Naive thymus-derived CD4-positive, alpha-beta T cell (primary cell): ENCODE measurements around the gene ADA. TPM values are rescaled to one million over a fixed set of nuclear protein-coding genes. Genes with fewer than 3 reads are reported as not detected.

Source experiments
- ATAC-seq: fragments of 150-1000 bp; cut with Tn5 transposase; 2 replicates; pipeline ENCODE4 v1.10.0; 2021; ENCODE audit warnings: mild to moderate bottlenecking, moderate library complexity
- CTCF ChIA-PET: fragments of 350-600 bp; sonication (Branson Sonifier 250); formaldehyde crosslinking; loops from one replicate; lab custom pipeline; 2021; ENCODE audit warnings: antibody characterized with exemption; lab: Charles Lee
- POLR2A ChIA-PET: fragments of 350-600 bp; sonication (Branson Sonifier 250); formaldehyde crosslinking; loops from one replicate; lab custom pipeline; 2021; ENCODE audit warnings: antibody characterized with exemption, inconsistent platforms; lab: Charles Lee
- DNase-seq, 9 donors: peaks; one replicate each; pipeline versions ENCODE4 v3.0.0 to v3.0.0-alpha.2; 2020 to 2022; ENCODE audit warnings: mixed read lengths in 1 of 9
- H3K27ac ChIP-seq: one replicate; pipeline ENCODE4 v1.7.0; 2013; ENCODE audit warnings: mild to moderate bottlenecking, low read depth, low read length, moderate library complexity
- H3K27me3 ChIP-seq, 2 donors: one replicate each; pipeline ENCODE4 v1.7.0; 2013; ENCODE audit warnings: low read length in 2 of 2, mild to moderate bottlenecking in 2 of 2, moderate library complexity in 2 of 2; ENCODE audit not compliant: control insufficient read depth in 2 of 2, insufficient read depth in 2 of 2
- H3K36me3 ChIP-seq, 3 experiments: 1 replicate in 2 of 3; 2 replicates in 1 of 3; pipeline ENCODE4 v1.7.0; 2013; ENCODE audit warnings: low read length in 3 of 3, mild to moderate bottlenecking in 3 of 3, moderate library complexity in 1 of 3; ENCODE audit not compliant: insufficient read depth in 3 of 3, control insufficient read depth in 2 of 3
- H3K4me1 ChIP-seq, 2 donors: one replicate each; pipeline ENCODE4 v1.7.0; 2013; ENCODE audit warnings: low read length in 2 of 2, mild to moderate bottlenecking in 2 of 2, moderate library complexity in 1 of 2; ENCODE audit not compliant: control insufficient read depth in 2 of 2, insufficient read depth in 2 of 2
- H3K4me3 ChIP-seq: 2 replicates; pipeline ENCODE4 v1.7.0; 2013; ENCODE audit warnings: mild to moderate bottlenecking, low read length
- H3K9me3 ChIP-seq, 3 experiments: 1 replicate in 2 of 3; 2 replicates in 1 of 3; pipeline ENCODE4 v1.7.0; 2013; ENCODE audit warnings: low read length in 3 of 3; ENCODE audit not compliant: control insufficient read depth in 2 of 3
- H3K27ac Mint-ChIP-seq, 9 donors: one replicate each; pipeline ENCODE4 v1.8.0; 2020 to 2022; ENCODE audit warnings: mixed read lengths in 9 of 9, mild to moderate bottlenecking in 8 of 9, moderate library complexity in 5 of 9, inconsistent platforms in 2 of 9
- H3K27me3 Mint-ChIP-seq, 5 donors: one replicate each; pipeline ENCODE4 v1.8.0; 2021 to 2022; ENCODE audit warnings: mixed read lengths in 5 of 5, mild to moderate bottlenecking in 1 of 5
- H3K36me3 Mint-ChIP-seq, 5 donors: one replicate each; pipeline ENCODE4 v1.8.0; 2020 to 2022; ENCODE audit warnings: mixed read lengths in 5 of 5, mild to moderate bottlenecking in 3 of 5, inconsistent platforms in 1 of 5
- H3K4me1 Mint-ChIP-seq, 7 donors: one replicate each; pipeline ENCODE4 v1.8.0; 2020 to 2022; ENCODE audit warnings: mixed read lengths in 7 of 7, mild to moderate bottlenecking in 3 of 7, inconsistent platforms in 1 of 7
- H3K4me3 Mint-ChIP-seq, 10 donors: one replicate each; pipeline ENCODE4 v1.8.0; 2020 to 2022; ENCODE audit warnings: mild to moderate bottlenecking in 10 of 10, mixed read lengths in 10 of 10, moderate library complexity in 6 of 10, inconsistent platforms in 2 of 10
- H3K9me3 Mint-ChIP-seq, 11 donors: one replicate each; pipeline ENCODE4 v1.8.0; 2020 to 2022; ENCODE audit warnings: mixed read lengths in 11 of 11, mild to moderate bottlenecking in 4 of 11, inconsistent platforms in 1 of 11, moderate library complexity in 1 of 11
- intact Hi-C, 2 donors: fragments of 100-400 bp; cut with micrococcal nuclease; formaldehyde crosslinking; loops; one replicate each; pipeline ENCODE4 v1.15.1; 2023
- polyA plus RNA-seq, 2 donors: library from polyadenylated mRNA; unstranded; fragments of 300-500 nt; fragmentation: Illumina TruSeq; gene quantifications; one replicate each; pipeline ENCODE4 v1.2.3, GENCODE V29; 2021
- total RNA-seq, 6 experiments: library from RNA in 5 of 6; stranded (reverse) in 5 of 6; gene quantifications; 1 replicate in 5 of 6; 2 replicates in 1 of 6; pipeline ENCODE4 v1.2.3 and lab custom pipeline; 2021 to 2026

Gene ADA
- total and polyA plus RNA-seq, 7 experiments from 2014 or later: 26.1 to 103 (median 35.2) TPM

GRCh38 chr20:44571362-44571988, 80.0 kb downstream of the ADA start:
- Mint-ChIP-seq H3K27me3 (no peaks in the 10 kb centered on the region), H3K4me3 (peak overlapping the region in 1 of 10 donors; percentile 24), H3K4me1 (peaks cover 0 to 26% (median 17%) of the 10 kb centered on the region in 7 donors), H3K36me3 (no peaks in the 10 kb centered on the region), H3K27ac (peak overlapping the region in 5 of 9 donors; percentile 0 to 74 (median 57)), H3K9me3 (no peaks in the 10 kb centered on the region)
- CTCF ChIA-PET: interaction anchor here (0.6 to 0.7 kb wide), 2 partner anchors 34 to 112 kb away, joined by 3 read pairs; no protein-coding TSS in a partner anchor
- H3K27me3 ChIP-seq: no peaks in the 10 kb centered on the region
- no peaks in the 10 kb centered on the region for H3K36me3 ChIP-seq
- H3K4me3 ChIP-seq: no peak overlapping the region
- H3K4me1 ChIP-seq: peaks cover 0 to 4% of the 10 kb centered on the region in 2 donors
- POLR2A ChIA-PET: no interaction called here
- H3K27ac ChIP-seq: no peak overlapping the region
- ATAC-seq: peak; percentile 36
- intact Hi-C loops: loop anchor here in 1 of 2 donors (5.0 kb wide), 1 partner anchor 39 kb away; no protein-coding TSS in a partner anchor
- no peaks in the 10 kb centered on the region for H3K9me3 ChIP-seq
- DNase-seq: peak in 6 of 9 donors; percentile 10 to 38 (median 29)

- H3K36me3 ChIP-seq: no peaks in the 10 kb centered on the region
- H3K27ac ChIP-seq: no peak overlapping the region
- CTCF ChIA-PET: no interaction called here
- ATAC-seq: no peak
- Mint-ChIP-seq H3K27ac (peak overlapping the region in 2 of 9 donors; percentile 56 to 74), H3K36me3 (no peaks in the 10 kb centered on the region), H3K9me3 (no peaks in the 10 kb centered on the region), H3K4me3 (no peak overlapping the region), H3K27me3 (no peaks in the 10 kb centered on the region), H3K4me1 (peaks cover 0 to 25% (median 11%) of the 10 kb centered on the region in 7 donors)
- POLR2A ChIA-PET: no interaction called here
- no peaks in the 10 kb centered on the region for H3K27me3 ChIP-seq
- H3K9me3 ChIP-seq: no peaks in the 10 kb centered on the region
- no peak overlapping the region for H3K4me3 ChIP-seq
- DNase-seq: no peak
- H3K4me1 ChIP-seq: peaks cover 0 to 4% of the 10 kb centered on the region in 2 donors
- intact Hi-C loops: loop anchor here in 1 of 2 donors (5.0 kb wide), 1 partner anchor 38 kb away; no protein-coding TSS in a partner anchor
Observed at GRCh38 chr20:44570367-44570766, 81.1 kb downstream of the ADA start.

Other genes with a start within 250 kb of the ADA start
- gene TTPAL, start 175.8 kb downstream of the ADA start, total RNA-seq: 10 to 100 TPM; 12.0 to 20.7 (median 17.0) TPM
- 10 to 100 TPM in 1 of 2 donors, 1 to 10 TPM in 1; 8.8 to 14.2 TPM for gene TTPAL, start 175.8 kb downstream of the ADA start, polyA plus RNA-seq
- gene SERINC3, start 129.6 kb downstream of the ADA start, total RNA-seq: 10 to 100 TPM; 59.7 to 85.3 (median 78.9) TPM
- gene SERINC3, start 129.6 kb downstream of the ADA start, polyA plus RNA-seq: 100 to 1,000 TPM; 188 to 199 TPM
- 1 to 10 TPM; 1.9 to 6.0 (median 2.9) TPM for gene PKIG, start 69.1 kb downstream of the ADA start, total RNA-seq
- gene PKIG, start 69.1 kb downstream of the ADA start, polyA plus RNA-seq: 1 to 10 TPM; 2.9 to 3.6 TPM
- gene CCN5, start 63.7 kb upstream of the ADA start, total RNA-seq: not detected
- gene CCN5, start 63.7 kb upstream of the ADA start, polyA plus RNA-seq: not detected
- under 1 TPM in 1 of 5 experiments, not detected in 4; 0.19 TPM for gene KCNK15, start 94.2 kb upstream of the ADA start, total RNA-seq
- not detected for gene KCNK15, start 94.2 kb upstream of the ADA start, polyA plus RNA-seq
- not detected for gene RIMS4, start 158.8 kb upstream of the ADA start, total RNA-seq
- gene RIMS4, start 158.8 kb upstream of the ADA start, polyA plus RNA-seq: not detected
- 100 to 1,000 TPM; 135 to 262 (median 203) TPM for gene YWHAB, start 234.0 kb upstream of the ADA start, total RNA-seq
- 100 to 1,000 TPM; 464 to 552 TPM for gene YWHAB, start 234.0 kb upstream of the ADA start, polyA plus RNA-seq